GM12872 (cell line): Measurements from ENCODE around the gene LBX2.

ENCODE experiments used
- TF ChIP-seq, protein P1 (sequence below): IDR thresholded peaks from 3 replicates; pipeline ENCODE4 v1.5.1; 2011; ENCODE audit warnings: low read depth, mild to moderate bottlenecking, low read length, moderate library complexity; ENCODE audit not compliant: insufficient read depth

LBX2 gene

DNA sequence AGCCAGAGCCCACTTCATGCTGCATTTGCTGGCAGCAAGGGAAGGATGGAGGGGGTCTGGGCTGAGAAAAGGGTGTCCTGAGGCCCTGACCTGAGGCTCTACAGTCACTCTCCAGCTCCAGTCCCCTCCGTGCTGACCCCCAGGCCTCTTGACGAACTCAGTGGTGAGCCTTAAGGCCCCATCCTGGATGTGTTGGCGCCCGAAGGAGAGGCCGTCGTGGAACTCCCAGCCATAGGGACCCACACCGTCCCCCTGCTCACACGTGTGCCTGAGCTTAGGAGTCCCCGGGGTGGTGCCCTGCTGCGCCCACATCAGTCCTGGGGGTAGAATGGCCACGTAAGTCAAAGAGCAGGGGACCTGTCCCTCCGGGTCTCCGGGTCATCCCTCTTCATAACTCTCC lies 35.0 kb downstream of the LBX2 start:
- TF ChIP-seq, protein P1, sequence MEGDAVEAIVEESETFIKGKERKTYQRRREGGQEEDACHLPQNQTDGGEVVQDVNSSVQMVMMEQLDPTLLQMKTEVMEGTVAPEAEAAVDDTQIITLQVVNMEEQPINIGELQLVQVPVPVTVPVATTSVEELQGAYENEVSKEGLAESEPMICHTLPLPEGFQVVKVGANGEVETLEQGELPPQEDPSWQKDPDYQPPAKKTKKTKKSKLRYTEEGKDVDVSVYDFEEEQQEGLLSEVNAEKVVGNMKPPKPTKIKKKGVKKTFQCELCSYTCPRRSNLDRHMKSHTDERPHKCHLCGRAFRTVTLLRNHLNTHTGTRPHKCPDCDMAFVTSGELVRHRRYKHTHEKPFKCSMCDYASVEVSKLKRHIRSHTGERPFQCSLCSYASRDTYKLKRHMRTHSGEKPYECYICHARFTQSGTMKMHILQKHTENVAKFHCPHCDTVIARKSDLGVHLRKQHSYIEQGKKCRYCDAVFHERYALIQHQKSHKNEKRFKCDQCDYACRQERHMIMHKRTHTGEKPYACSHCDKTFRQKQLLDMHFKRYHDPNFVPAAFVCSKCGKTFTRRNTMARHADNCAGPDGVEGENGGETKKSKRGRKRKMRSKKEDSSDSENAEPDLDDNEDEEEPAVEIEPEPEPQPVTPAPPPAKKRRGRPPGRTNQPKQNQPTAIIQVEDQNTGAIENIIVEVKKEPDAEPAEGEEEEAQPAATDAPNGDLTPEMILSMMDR = no peak

DNA sequence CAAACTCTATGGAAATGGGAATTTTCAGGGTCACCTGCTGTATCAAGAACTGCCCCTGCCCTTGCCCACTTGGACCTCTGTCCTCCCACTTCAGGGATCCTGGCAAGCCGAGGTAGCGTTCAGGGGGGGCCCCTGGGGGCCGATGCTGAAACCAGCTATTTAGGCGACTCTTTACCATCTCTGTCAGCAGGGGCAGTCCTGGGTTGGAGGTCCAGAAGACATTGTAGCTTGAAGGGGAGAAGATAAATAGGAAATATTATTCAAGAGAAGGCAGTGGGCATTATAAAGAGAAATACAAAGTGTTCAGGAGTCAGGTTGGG lies 36.7 kb downstream of the LBX2 start:
- TF ChIP-seq, protein P1 = no peak

DNA sequence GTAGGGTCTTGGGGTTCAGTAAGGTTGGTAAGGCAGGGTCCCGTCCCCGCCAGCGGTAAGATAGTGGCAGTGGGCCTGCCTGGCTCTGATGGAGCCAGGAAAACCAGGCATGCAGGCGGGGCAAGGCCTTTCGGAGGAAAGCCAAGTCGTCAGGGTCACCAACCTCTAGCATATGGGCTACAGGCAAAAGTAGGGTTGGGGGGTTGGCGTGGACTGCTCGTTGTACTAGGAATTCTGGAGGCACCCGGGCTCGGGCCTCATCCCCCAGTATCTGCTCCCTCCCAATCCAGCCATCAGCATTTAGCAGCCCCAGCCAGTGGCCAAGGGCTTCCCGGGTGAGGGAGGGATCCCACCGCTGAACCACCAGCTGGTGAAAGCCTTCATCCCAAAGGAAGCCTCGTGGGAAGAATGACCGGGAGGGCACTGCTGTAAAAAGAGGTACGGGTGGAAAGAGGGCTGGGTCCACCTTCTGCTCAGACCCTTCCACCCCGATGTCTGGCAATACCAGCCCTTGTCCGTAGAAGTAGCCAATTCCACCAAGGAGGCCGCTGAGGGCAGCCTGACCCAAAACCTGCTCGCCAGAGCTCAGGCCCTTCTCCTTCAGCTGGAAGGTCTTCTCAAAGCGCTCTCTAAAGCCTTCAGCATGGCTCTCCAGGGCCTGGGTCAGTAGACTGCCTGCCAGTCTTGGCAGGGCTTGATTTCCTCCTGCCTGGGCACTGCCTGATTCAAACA lies 37.2 kb downstream of the LBX2 start:
- TF ChIP-seq, protein P1 = no peak

DNA sequence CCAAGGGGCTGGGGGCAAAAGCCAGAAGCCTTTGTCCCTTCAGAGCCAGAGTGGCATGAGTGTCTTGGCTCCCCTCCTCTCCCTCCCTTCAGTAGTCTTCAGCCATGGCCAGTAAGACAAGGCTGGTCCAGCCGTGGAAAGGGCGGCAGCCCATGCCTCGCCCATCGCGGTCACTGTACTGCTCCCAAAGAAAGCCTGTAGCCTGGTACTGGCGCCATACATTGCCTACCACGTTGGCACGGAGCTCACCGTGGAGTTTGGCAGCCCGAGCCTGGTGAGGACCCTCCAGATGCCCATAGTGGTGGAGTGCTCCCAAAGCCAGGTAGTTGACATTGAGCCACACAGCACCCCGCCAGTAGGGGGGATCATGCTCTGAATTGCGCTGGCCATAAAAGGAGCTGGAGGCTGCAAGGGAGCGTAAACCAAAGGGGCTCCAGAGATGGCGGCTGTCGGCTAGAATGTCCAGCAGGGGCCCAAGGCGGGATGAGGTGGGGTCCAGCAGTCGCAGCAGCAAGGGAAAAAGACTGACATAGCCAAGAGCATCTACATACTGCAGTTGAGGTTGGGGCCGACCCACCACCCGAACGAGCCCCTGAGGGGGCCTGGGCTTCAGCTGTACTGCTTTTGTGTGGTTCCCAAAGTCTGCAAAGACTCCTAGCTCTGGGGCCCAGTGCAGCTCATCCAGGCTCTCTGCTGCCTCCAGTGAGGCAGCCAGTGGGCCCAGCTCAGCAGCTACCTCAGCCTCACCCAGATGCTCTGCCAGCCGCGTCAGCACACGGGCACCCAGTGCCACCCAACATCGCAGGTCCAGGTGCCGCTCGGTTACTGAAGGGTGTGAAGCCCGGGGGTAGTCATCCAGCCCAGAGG lies 38.0 kb downstream of the LBX2 start:
- TF ChIP-seq, protein P1 = peak; percentile 43

DNA sequence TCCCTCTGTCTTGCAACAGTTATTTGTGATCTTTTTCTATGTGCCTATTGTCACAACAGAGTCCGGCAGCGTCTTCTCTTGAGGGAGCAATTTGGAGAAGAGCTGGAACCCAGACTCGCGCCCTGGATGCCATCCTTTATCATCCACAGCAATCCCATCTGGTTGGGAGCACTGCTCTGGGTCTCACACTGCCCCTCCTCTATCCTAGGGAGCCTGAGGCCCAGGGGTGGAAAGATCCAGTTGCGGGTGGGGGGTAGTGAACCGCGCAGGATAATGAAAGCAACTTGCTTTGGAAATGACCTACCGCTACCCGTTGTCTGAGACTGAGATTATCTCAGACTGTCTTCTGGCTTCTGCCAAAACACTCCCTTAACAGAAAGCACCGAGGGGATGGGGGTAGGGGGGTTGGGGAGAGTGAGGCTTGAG lies 40.5 kb downstream of the LBX2 start:
- TF ChIP-seq, protein P1 = no peak

DNA sequence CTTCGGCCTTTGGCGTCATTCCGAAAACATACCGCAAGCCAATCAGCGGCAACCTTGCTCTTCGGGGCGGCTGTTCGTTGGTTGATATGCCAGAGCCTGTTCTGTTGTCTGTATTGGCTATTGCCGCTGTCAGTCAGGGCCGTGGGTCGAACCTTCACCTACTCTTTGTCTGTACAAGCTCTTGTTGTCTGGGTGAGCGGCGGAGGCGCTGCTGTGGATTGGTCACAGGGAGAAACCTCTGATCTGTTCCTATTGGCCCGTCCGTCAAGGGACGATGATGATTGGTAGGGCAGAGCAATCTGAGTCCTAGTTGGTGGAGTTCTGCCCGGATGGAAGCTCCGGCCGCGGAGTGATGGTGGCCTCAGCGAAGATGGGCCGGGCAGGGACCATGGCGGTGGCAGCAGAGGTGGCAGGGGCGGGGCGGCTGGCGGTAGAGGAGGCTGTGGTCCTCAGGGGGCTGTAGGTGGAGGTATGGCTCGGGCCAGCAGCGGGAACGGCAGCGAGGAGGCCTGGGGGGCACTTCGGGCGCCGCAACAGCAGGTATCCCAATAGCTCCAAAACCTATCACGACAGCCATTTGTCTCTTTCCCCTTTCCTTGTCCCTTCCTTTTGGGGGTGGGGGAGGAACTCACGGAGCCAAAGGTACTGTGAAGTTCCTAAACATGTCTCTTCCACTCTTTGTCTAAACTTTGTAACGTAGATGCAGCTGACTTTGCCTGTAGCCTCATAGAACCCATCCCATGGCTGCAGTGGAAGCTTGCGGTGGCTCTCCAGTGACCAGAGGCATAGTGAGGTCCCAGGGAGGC lies 41.1 kb downstream of the LBX2 start, which contains the start of gene WBP1:
WBP1 (plus strand) TSS at position 307 of the 806 bp plus-strand sequence; CDS start at position 472, 165 bp downstream.
- TF ChIP-seq, protein P1 = no peak

DNA sequence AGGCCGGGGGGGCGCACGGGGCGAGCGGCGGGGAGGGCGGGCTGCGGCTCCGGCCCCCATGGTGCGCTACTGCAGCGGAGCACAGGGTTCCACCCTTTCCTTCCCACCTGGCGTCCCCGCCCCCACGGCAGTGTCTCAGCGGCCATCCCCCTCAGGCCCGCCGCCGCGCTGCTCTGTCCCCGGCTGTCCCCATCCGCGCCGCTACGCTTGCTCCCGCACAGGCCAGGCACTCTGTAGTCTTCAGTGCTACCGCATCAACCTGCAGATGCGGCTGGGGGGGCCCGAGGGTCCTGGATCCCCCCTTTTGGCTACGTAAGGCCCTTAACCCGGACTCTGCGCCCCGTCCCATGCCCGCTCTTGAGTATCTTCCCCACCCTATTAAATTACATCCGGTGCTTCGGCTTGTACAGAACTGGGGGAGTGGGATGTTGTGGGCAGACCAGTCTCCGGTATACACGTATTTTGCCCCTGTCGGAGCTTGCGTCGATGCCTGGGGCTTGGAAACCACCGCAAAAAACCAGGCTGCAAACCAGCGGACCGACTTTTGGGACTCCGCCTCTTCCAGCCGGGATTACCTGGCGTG lies 41.8 kb downstream of the LBX2 start:
- TF ChIP-seq, protein P1 = no peak
